ENCODE results near the gene RIBC2. TPM values are rescaled to one million over a fixed set of nuclear protein-coding genes. Genes with fewer than 3 reads are reported as not detected.

RIBC2 gene
- total and polyA plus RNA-seq, 2 of the 13 experiments (the other 11 are each of a cell fraction or from before 2014, with no cell fraction given) = 0.55 TPM; not detected in 1

DNA sequence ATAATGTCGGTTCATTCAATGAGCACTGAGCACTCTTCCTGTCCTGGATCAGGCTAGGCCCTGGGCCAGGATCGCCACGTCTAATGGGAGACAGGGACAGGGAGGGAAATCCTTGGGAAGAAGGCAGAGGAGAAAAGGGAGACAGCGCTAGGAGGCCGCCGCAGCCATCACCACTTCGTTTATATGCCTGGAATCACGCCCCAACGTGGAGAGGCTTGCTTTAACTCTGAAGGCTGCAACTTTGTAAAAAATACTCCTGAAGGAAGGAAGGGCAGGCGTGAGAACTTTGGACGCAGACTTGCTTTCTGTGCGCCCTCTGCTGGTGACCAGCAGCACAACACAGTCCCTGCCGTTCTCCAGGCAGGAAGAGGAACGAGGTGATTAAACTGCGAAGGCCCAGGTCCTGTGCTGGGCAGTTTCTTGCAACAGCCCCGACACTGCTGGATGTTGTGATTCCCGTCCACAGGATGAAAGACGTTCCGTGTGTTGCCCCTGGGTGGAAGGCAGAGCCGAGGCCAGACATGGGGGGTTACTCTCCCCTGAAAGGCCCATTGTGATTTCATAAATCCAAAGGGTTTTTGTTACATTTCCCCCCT, 22.1 kb downstream of the RIBC2 start (continued):
- TF ChIP-seq ZNF687 (CRISPR knock-in tag; IDR thresholded peaks at IDR 0.05) = peak; percentile 75
- TF ChIP-seq ZNF615 (CRISPR knock-in tag; IDR thresholded peaks at IDR 0.05; ENCODE audit: borderline replicate concordance) = 0 out of 2 replicates have a peak, but pooled peaks have one; percentile 73
- no peak for TF ChIP-seq SRF (IDR thresholded peaks at IDR 0.05; ENCODE audit: low read depth, low read length)
- TF ChIP-seq, protein P1, sequence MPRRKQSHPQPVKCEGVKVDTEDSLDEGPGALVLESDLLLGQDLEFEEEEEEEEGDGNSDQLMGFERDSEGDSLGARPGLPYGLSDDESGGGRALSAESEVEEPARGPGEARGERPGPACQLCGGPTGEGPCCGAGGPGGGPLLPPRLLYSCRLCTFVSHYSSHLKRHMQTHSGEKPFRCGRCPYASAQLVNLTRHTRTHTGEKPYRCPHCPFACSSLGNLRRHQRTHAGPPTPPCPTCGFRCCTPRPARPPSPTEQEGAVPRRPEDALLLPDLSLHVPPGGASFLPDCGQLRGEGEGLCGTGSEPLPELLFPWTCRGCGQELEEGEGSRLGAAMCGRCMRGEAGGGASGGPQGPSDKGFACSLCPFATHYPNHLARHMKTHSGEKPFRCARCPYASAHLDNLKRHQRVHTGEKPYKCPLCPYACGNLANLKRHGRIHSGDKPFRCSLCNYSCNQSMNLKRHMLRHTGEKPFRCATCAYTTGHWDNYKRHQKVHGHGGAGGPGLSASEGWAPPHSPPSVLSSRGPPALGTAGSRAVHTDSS (CRISPR knock-in tag; conservative IDR thresholded peaks at IDR 0.05) = no peak
- TF ChIP-seq SMC3 (IDR thresholded peaks at IDR 0.05; ENCODE audit: low read length) = peak; percentile 91
- no peak for TF ChIP-seq SMYD3 (CRISPR knock-in tag; IDR thresholded peaks at IDR 0.05)
- TF ChIP-seq NFE2L1 (CRISPR knock-in tag; IDR thresholded peaks at IDR 0.05; ENCODE audit: borderline replicate concordance) = no peak
- 0 out of 2 replicates have a peak, but pooled peaks have one; percentile 62 for TF ChIP-seq KDM4B (CRISPR knock-in tag; IDR thresholded peaks at IDR 0.05)
- 0 out of 2 replicates have a peak, but pooled peaks have one; percentile 32 for TF ChIP-seq DMAP1 (CRISPR knock-in tag; IDR thresholded peaks at IDR 0.05)
- no peak for TF ChIP-seq ZNF12 (CRISPR knock-in tag; IDR thresholded peaks at IDR 0.05)
- TF ChIP-seq PAF1 (CRISPR knock-in tag; IDR thresholded peaks at IDR 0.05) = no peak
- peak; percentile 73 for TF ChIP-seq GATAD2A (CRISPR knock-in tag; IDR thresholded peaks at IDR 0.05)
- peak; percentile 46 for TF ChIP-seq CBX1 (IDR thresholded peaks at IDR 0.05; ENCODE audit: low read depth)
- no peak for TF ChIP-seq KLF13 (CRISPR knock-in tag; IDR thresholded peaks at IDR 0.05)
- 0 out of 2 replicates have a peak, but pooled peaks have one; percentile 35 for TF ChIP-seq ZNF768 (CRISPR knock-in tag; IDR thresholded peaks at IDR 0.05)
- 0 out of 2 replicates have a peak, but pooled peaks have one; percentile 58 for TF ChIP-seq ZSCAN29 (CRISPR knock-in tag; conservative IDR thresholded peaks at IDR 0.05)
- peak; percentile 69; the same call in 1 of the 2 replicates for TF ChIP-seq HNF4G (IDR thresholded peaks at IDR 0.05; ENCODE audit: borderline replicate concordance, low read depth, low read length)
- peak; percentile 42; the same call in 1 of the 2 replicates for TF ChIP-seq HNF4G (CRISPR knock-in tag; IDR thresholded peaks at IDR 0.05; ENCODE audit: borderline replicate concordance, low read depth)
- TF ChIP-seq ZNF17 (CRISPR knock-in tag; IDR thresholded peaks at IDR 0.05) = no peak
- TF ChIP-seq, protein P2, sequence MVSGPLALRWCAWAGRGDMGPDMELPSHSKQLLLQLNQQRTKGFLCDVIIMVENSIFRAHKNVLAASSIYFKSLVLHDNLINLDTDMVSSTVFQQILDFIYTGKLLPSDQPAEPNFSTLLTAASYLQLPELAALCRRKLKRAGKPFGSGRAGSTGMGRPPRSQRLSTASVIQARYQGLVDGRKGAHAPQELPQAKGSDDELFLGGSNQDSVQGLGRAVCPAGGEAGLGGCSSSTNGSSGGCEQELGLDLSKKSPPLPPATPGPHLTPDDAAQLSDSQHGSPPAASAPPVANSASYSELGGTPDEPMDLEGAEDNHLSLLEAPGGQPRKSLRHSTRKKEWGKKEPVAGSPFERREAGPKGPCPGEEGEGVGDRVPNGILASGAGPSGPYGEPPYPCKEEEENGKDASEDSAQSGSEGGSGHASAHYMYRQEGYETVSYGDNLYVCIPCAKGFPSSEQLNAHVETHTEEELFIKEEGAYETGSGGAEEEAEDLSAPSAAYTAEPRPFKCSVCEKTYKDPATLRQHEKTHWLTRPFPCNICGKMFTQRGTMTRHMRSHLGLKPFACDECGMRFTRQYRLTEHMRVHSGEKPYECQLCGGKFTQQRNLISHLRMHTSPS (CRISPR knock-in tag; IDR thresholded peaks at IDR 0.05; ENCODE audit: low read depth) = no peak
- TF ChIP-seq, protein P3, sequence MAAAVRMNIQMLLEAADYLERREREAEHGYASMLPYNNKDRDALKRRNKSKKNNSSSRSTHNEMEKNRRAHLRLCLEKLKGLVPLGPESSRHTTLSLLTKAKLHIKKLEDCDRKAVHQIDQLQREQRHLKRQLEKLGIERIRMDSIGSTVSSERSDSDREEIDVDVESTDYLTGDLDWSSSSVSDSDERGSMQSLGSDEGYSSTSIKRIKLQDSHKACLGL (CRISPR knock-in tag; IDR thresholded peaks at IDR 0.05) = no peak
- TF ChIP-seq ZNF878 (CRISPR knock-in tag; IDR thresholded peaks at IDR 0.05) = no peak
- no peak; the same call in 1 of the 2 replicates for TF ChIP-seq ZNF782 (CRISPR knock-in tag; IDR thresholded peaks at IDR 0.05; ENCODE audit: borderline replicate concordance)

Data from HepG2 (cell line).